Jurkat, Clone E6-1 (cell line): Measurements from ENCODE around the gene PCOLCE2. TPM values are rescaled to one million over a fixed set of nuclear protein-coding genes. Genes with fewer than 3 reads are reported as not detected.

ENCODE experiments used
- DNase-seq: peaks from one replicate; pipeline ENCODE4 v3.0.0-alpha.2; 2011; ENCODE audit warnings: low read depth, low spot score
- H3K4me3 ChIP-seq: 2 replicates; pipeline ENCODE4 v1.5.1; 2011; ENCODE audit warnings: mild to moderate bottlenecking, low read length, control low read depth, moderate library complexity
- polyA plus RNA-seq: library from polyadenylated mRNA; unstranded; fragments of >200 nt; gene quantifications from one replicate; pipeline ENCODE4 v1.2.1, GENCODE V29; 2012; ENCODE audit warnings: missing spikeins; ENCODE audit not compliant: insufficient read length, insufficient read depth

Gene PCOLCE2
- 30.5 TPM for polyA plus RNA-seq

GRCh38 chr3:142888481-142889211 is at the start of gene PCOLCE2:
TSS of gene PCOLCE2 (minus strand) at chr3:142889083. CDS start at chr3:142888896, 187 bp downstream.
- peak; percentile 26 for DNase-seq
- H3K4me3 ChIP-seq: peak within 1 kb of the TSS; percentile 56

GRCh38 chr3:142935963-142936362 is 47.1 kb upstream of the PCOLCE2 start:
- DNase-seq: no peak
- H3K4me3 ChIP-seq: no peak overlapping the region

GRCh38 chr3:142934887-142935269 is 46.0 kb upstream of the PCOLCE2 start:
- DNase-seq: no peak
- no peak overlapping the region for H3K4me3 ChIP-seq

- DNase-seq: no peak
- no peak overlapping the region for H3K4me3 ChIP-seq
Observed at GRCh38 chr3:142934128-142934886, 45.4 kb upstream of the PCOLCE2 start.

- DNase-seq: peak; percentile 42
- no peak overlapping the region for H3K4me3 ChIP-seq
Observed at GRCh38 chr3:142931222-142931621, 42.3 kb upstream of the PCOLCE2 start.

GRCh38 chr3:142930463-142930862 is 41.6 kb upstream of the PCOLCE2 start:
- no peak overlapping the region for H3K4me3 ChIP-seq
- DNase-seq: no peak

GRCh38 chr3:142929890-142930289 is 41.0 kb upstream of the PCOLCE2 start:
- H3K4me3 ChIP-seq: no peak overlapping the region
- no peak for DNase-seq

- no peak overlapping the region for H3K4me3 ChIP-seq
- peak; percentile 32 for DNase-seq
Observed at GRCh38 chr3:142929109-142929508, 40.2 kb upstream of the PCOLCE2 start.

GRCh38 chr3:142926368-142926944 is 37.6 kb upstream of the PCOLCE2 start:
- H3K4me3 ChIP-seq: no peak overlapping the region
- no peak for DNase-seq

GRCh38 chr3:142925140-142925539 is 36.3 kb upstream of the PCOLCE2 start:
- DNase-seq: no peak
- no peak overlapping the region for H3K4me3 ChIP-seq

- DNase-seq: no peak
- no peak overlapping the region for H3K4me3 ChIP-seq
Observed at GRCh38 chr3:142923694-142924093, 34.8 kb upstream of the PCOLCE2 start.

GRCh38 chr3:142916605-142917004 is 27.7 kb upstream of the PCOLCE2 start:
- H3K4me3 ChIP-seq: no peak overlapping the region

GRCh38 chr3:142915636-142916035 is 26.8 kb upstream of the PCOLCE2 start:
- no peak for DNase-seq

More at GRCh38 chr3:142916605-142917004, 27.7 kb upstream of the PCOLCE2 start:
- DNase-seq: no peak

GRCh38 chr3:142914286-142914811 is 25.5 kb upstream of the PCOLCE2 start:
- no peak for DNase-seq
- H3K4me3 ChIP-seq: no peak overlapping the region

More at GRCh38 chr3:142915636-142916035, 26.8 kb upstream of the PCOLCE2 start:
- no peak overlapping the region for H3K4me3 ChIP-seq

GRCh38 chr3:142913432-142913831 is 24.5 kb upstream of the PCOLCE2 start:
- DNase-seq: no peak
- no peak overlapping the region for H3K4me3 ChIP-seq

GRCh38 chr3:142912402-142913172 is 23.7 kb upstream of the PCOLCE2 start:
- no peak overlapping the region for H3K4me3 ChIP-seq
- DNase-seq: no peak

GRCh38 chr3:142910280-142910679 is 21.4 kb upstream of the PCOLCE2 start:
- H3K4me3 ChIP-seq: no peak overlapping the region
- no peak for DNase-seq

GRCh38 chr3:142909282-142909681 is 20.4 kb upstream of the PCOLCE2 start:
- H3K4me3 ChIP-seq: no peak overlapping the region
- no peak for DNase-seq

GRCh38 chr3:142907996-142908395 is 19.1 kb upstream of the PCOLCE2 start:
- no peak for DNase-seq
- no peak overlapping the region for H3K4me3 ChIP-seq
